ENCODE results near the gene PRND.

DNA sequence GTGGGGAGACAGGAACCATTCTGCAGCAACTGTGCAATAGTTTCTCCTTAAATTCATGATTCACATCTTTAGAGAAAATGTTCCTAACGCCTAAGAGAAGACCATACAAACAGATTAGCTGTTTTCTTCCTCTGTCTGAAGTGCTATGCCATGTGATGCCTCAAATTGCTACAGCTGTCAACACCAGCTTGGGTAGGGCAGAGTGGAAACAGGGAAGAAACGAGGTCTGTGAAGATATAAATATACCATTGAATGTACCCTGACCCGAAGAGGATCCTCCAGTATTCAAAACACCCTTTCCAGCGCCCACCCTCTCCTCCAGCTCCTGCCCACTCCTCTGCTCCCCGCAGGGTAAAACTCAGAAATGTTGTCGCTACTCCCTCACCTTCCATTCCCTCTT lies 40.3 kb upstream of the PRND start:
- TF ChIP-seq YY1 (IDR thresholded peaks at IDR 0.05; ENCODE audit: low read depth) (no peak), TAF1 (IDR thresholded peaks at IDR 0.05; ENCODE audit: low read depth) (no peak), EP300 (IDR thresholded peaks at IDR 0.05; ENCODE audit: borderline replicate concordance) (no peak), NFIC (IDR thresholded peaks at IDR 0.05) (no peak)
- TF ChIP-seq, protein P1, sequence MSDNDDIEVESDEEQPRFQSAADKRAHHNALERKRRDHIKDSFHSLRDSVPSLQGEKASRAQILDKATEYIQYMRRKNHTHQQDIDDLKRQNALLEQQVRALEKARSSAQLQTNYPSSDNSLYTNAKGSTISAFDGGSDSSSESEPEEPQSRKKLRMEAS (IDR thresholded peaks at IDR 0.05): no peak

Measured in Ishikawa (cell line).